Keratinocyte (primary cell): Measurements from ENCODE around the gene MLH1. TPM values are rescaled to one million over a fixed set of nuclear protein-coding genes. Genes with fewer than 3 reads are reported as not detected.

Source experiments
- DNase-seq: peaks from one replicate; pipeline ENCODE4 v3.0.0-alpha.2; 2011; ENCODE audit warnings: low read depth, missing footprints, low spot score
- FAIRE-seq: peaks from 2 replicates; lab custom pipeline; 2011; peaks lifted over from hg19 to GRCh38; lab: Jason Lieb, UNC
- H2AFZ ChIP-seq: 2 replicates; pipeline ENCODE4 v1.6.0; 2012; ENCODE audit warnings: low read length, control low read depth, inconsistent platforms; ENCODE audit not compliant: control insufficient read depth
- H3K27ac ChIP-seq: 2 replicates; pipeline ENCODE4 v1.5.1; 2011; ENCODE audit warnings: low read length; ENCODE audit not compliant: control insufficient read depth, insufficient read depth
- H3K27me3 ChIP-seq: 3 replicates; pipeline ENCODE4 v1.6.0; 2011; ENCODE audit warnings: low read length; ENCODE audit not compliant: control insufficient read depth, insufficient read depth; ENCODE audit errors: extremely low read depth
- H3K36me3 ChIP-seq, 2 experiments: 2 replicates in 1 of 2; 3 replicates in 1 of 2; pipeline ENCODE4 v1.5.1; 2011; ENCODE audit warnings: low read length in 2 of 2, mild to moderate bottlenecking in 1 of 2; ENCODE audit not compliant: control insufficient read depth in 2 of 2, insufficient read depth in 2 of 2; ENCODE audit errors: extremely low read depth in 1 of 2
- H3K4me1 ChIP-seq: 3 replicates; pipeline ENCODE4 v1.5.1; 2011; ENCODE audit warnings: low read length; ENCODE audit not compliant: control insufficient read depth, insufficient read depth; ENCODE audit errors: extremely low read depth
- H3K4me2 ChIP-seq: 3 replicates; pipeline ENCODE4 v1.6.0; 2011; ENCODE audit warnings: low read depth, low read length; ENCODE audit not compliant: control insufficient read depth, insufficient read depth; ENCODE audit errors: extremely low read depth
- H3K4me3 ChIP-seq, 3 experiments: fragments of 200-600 bp in 1 of 3; sonication (generic) in 1 of 3; 2 replicates in 2 of 3; 3 replicates in 1 of 3; pipeline ENCODE4 v1.5.1; 2011 to 2016; ENCODE audit warnings: low read length in 3 of 3, mild to moderate bottlenecking in 3 of 3, control low read depth in 2 of 3, inconsistent platforms in 1 of 3, low read depth in 1 of 3, mixed read lengths in 1 of 3, mixed run types in 1 of 3, moderate library complexity in 1 of 3; ENCODE audit not compliant: control insufficient read depth in 2 of 3, insufficient read depth in 2 of 3; ENCODE audit errors: extremely low read depth in 1 of 3
- H3K79me2 ChIP-seq: 2 replicates; pipeline ENCODE4 v1.6.0; 2012; ENCODE audit warnings: low read length; ENCODE audit not compliant: control insufficient read depth, insufficient read depth
- H3K9ac ChIP-seq: 3 replicates; pipeline ENCODE4 v1.6.0; 2011; ENCODE audit warnings: low read length; ENCODE audit not compliant: control insufficient read depth, insufficient read depth; ENCODE audit errors: extremely low read depth
- H3K9me1 ChIP-seq: 3 replicates; pipeline ENCODE4 v1.6.0; 2011; ENCODE audit warnings: low read length; ENCODE audit not compliant: control insufficient read depth, insufficient read depth; ENCODE audit errors: extremely low read depth
- H3K9me3 ChIP-seq: 2 replicates; pipeline ENCODE4 v1.5.1; 2012; ENCODE audit warnings: low read depth, low read length; ENCODE audit not compliant: control insufficient read depth
- H4K20me1 ChIP-seq: 3 replicates; pipeline ENCODE4 v1.6.0; 2011; ENCODE audit warnings: low read length; ENCODE audit not compliant: control insufficient read depth, insufficient read depth; ENCODE audit errors: extremely low read depth
- CTCF ChIP-seq, 3 experiments: IDR thresholded peaks in 1 of 3; conservative IDR thresholded peaks in 1 of 3; optimal IDR thresholded peaks in 1 of 3; 2 replicates in 2 of 3; 3 replicates in 1 of 3; pipeline versions ENCODE3 to v1.5.1; 2011; ENCODE audit warnings: low read length in 3 of 3, mild to moderate bottlenecking in 3 of 3, moderate library complexity in 2 of 3, control low read depth in 1 of 3, inconsistent platforms in 1 of 3; ENCODE audit not compliant: insufficient read depth in 2 of 3; ENCODE audit errors: extremely low read depth in 1 of 3
- EZH2 ChIP-seq: IDR thresholded peaks from one replicate; pipeline ENCODE4 v1.6.1; 2012; ENCODE audit warnings: inconsistent platforms, mild to moderate bottlenecking, low read length, moderate library complexity
- dilution Hi-C: fragments of 300-500 bp; cut with MboI; formaldehyde crosslinking; loops from one replicate; pipeline ENCODE4 v1.7.0; 2020; ENCODE audit warnings: low sequenced_read_pairs; ENCODE audit not compliant: extremely low pct_ligation_motif_present
- polyA plus RNA-seq, 5 experiments: library from polyadenylated mRNA; depleted of rRNA in 3 of 5; stranded (reverse) in 3 of 5; stranded (forward) in 1 of 5; unstranded in 1 of 5; fragments of >200 nt; gene quantifications; 1 replicate in 1 of 5; 2 replicates in 3 of 5; 3 replicates in 1 of 5; pipeline versions ENCODE4 v1.2.1 to v1.2.3, GENCODE V29; 2011 to 2012; ENCODE audit warnings: missing spikeins in 2 of 5, low read depth in 1 of 5, low replicate concordance in 1 of 5

MLH1 gene
- polyA plus RNA-seq, 1 donor (not counting 4 experiments of a cell fraction or from before 2014, with no cell fraction given), result 44.7 TPM

GRCh38 chr3:36954452-36955134 is 38.7 kb upstream of the MLH1 start:
- Histone ChIP-seq H3K9ac (no peak overlapping the region), H3K27me3 (no peaks in the 10 kb centered on the region), H3K4me1 (peaks cover 12% of the 10 kb centered on the region), H3K4me3 (no peak overlapping the region), H3K4me2 (no peak overlapping the region), H3K9me3 (no peaks in the 10 kb centered on the region), H4K20me1 (no peaks in the 10 kb centered on the region), H3K36me3 (no peaks in the 10 kb centered on the region), H3K9me1 (no peaks in the 10 kb centered on the region), H2AFZ (no peak overlapping the region), H3K27ac (no peak overlapping the region), H3K79me2 (no peaks in the 10 kb centered on the region)
- DNase-seq, result no peak
- no peak for TF ChIP-seq CTCF (optimal IDR thresholded peaks at IDR 0.05 in 1 of 3, IDR thresholded peaks at IDR 0.05 in 1 of 3, conservative IDR thresholded peaks at IDR 0.05 in 1 of 3; ENCODE audit: extremely low read depth in 1 of 3, insufficient read depth in 2 of 3, low read length in 3 of 3)
- no peak for TF ChIP-seq EZH2
- FAIRE-seq, result no peak
- dilution Hi-C loops, result no loop called here

- Histone ChIP-seq H3K79me2 (no peaks in the 10 kb centered on the region), H4K20me1 (no peaks in the 10 kb centered on the region), H3K4me3 (no peak overlapping the region), H3K36me3 (no peaks in the 10 kb centered on the region), H3K27me3 (no peaks in the 10 kb centered on the region), H3K9ac (no peak overlapping the region), H3K27ac (no peak overlapping the region), H3K9me1 (no peaks in the 10 kb centered on the region), H3K4me1 (peaks cover 12% of the 10 kb centered on the region), H3K4me2 (no peak overlapping the region), H3K9me3 (no peaks in the 10 kb centered on the region), H2AFZ (no peak overlapping the region)
- dilution Hi-C loops, result no loop called here
- TF ChIP-seq CTCF (optimal IDR thresholded peaks at IDR 0.05 in 1 of 3, IDR thresholded peaks at IDR 0.05 in 1 of 3, conservative IDR thresholded peaks at IDR 0.05 in 1 of 3; ENCODE audit: extremely low read depth in 1 of 3, insufficient read depth in 2 of 3, low read length in 3 of 3) (no peak), EZH2 (no peak)
- FAIRE-seq, result no peak
- no peak for DNase-seq
Measured at GRCh38 chr3:36956155-36956554, 37.2 kb upstream of the MLH1 start.
